K562 (cell line): ENCODE results near the gene CGB8. TPM values are rescaled to one million over a fixed set of nuclear protein-coding genes. Genes with fewer than 3 reads are reported as not detected.
A peak's percentile ranks its signal among the peaks of the same experiment; 100 is the strongest.

Source experiments
- ATAC-seq: fragments of 200-7000 bp; cut with Tn5 transposase; 3 replicates; pipeline ENCODE4 v1.9.1; 2020; ENCODE audit warnings: moderate library complexity
- BruUV-seq: library from RNA; stranded (reverse); fragments of 400-500 nt; replicated peaks from 2 replicates; lab custom pipeline; 2021; lab: Mats Ljungman, UMichigan
- CTCF ChIA-PET: fragments of 300-600 bp; formaldehyde crosslinking; extraction: SDS; loops from one replicate; lab custom pipeline; 2021; ENCODE audit warnings: low intra/inter-chr PET ratio; lab: Yijun Ruan, JAX
- POLR2A ChIA-PET: fragments of 300-600, 350-650 bp; sonication (Branson Sonifier 250); formaldehyde crosslinking; extraction: SDS; loops from one replicate; lab custom pipeline; 2021; ENCODE audit warnings: antibody characterized with exemption, inconsistent platforms; lab: Yijun Ruan, JAX
- DNase-seq, 4 experiments: peaks; one replicate each; pipeline versions ENCODE4 v3.0.0 to v3.0.0-alpha.2; 2011 to 2018; ENCODE audit warnings: low spot score in 3 of 4, mixed read lengths in 3 of 4; ENCODE audit errors: extremely low read depth in 1 of 4
- FAIRE-seq: peaks from 2 replicates; lab custom pipeline; 2011; peaks lifted over from hg19 to GRCh38; lab: Jason Lieb, UNC
- H2AFZ ChIP-seq: 2 replicates; pipeline ENCODE4 v1.6.0; 2011; ENCODE audit warnings: low read depth, low read length, control low read depth, inconsistent platforms
- H3K27ac ChIP-seq: fragments of 200-600 bp; 3 replicates; pipeline ENCODE4 v1.8.0; 2011; ENCODE audit warnings: low read depth, mild to moderate bottlenecking, control low read depth, inconsistent platforms, low read length, moderate library complexity, mixed read lengths; ENCODE audit errors: extremely low read depth
- H3K27me3 ChIP-seq, 2 experiments: fragments of 300-600 bp in 1 of 2; 2 replicates in 1 of 2; 3 replicates in 1 of 2; pipeline versions ENCODE4 v1.6.0 to v1.8.0; 2011; ENCODE audit warnings: inconsistent platforms in 2 of 2, low read length in 2 of 2, mild to moderate bottlenecking in 1 of 2, mixed read lengths in 1 of 2, moderate library complexity in 1 of 2; ENCODE audit not compliant: control insufficient read depth in 2 of 2, insufficient read depth in 2 of 2
- H3K36me3 ChIP-seq: fragments of 300-600 bp; 3 replicates; pipeline ENCODE4 v1.8.0; 2011; ENCODE audit warnings: mild to moderate bottlenecking, low read length, inconsistent platforms; ENCODE audit not compliant: control insufficient read depth, insufficient read depth
- H3K4me1 ChIP-seq, 2 experiments: fragments of 200-600 bp in 1 of 2; replicated peaks in 1 of 2; 2 replicates in 1 of 2; 3 replicates in 1 of 2; pipeline versions ENCODE4 v1.5.1 to v1.8.0; 2011; ENCODE audit warnings: inconsistent platforms in 2 of 2, low read length in 2 of 2, mild to moderate bottlenecking in 1 of 2, mixed read lengths in 1 of 2, moderate library complexity in 1 of 2; ENCODE audit not compliant: control insufficient read depth in 2 of 2, insufficient read depth in 2 of 2
- H3K4me2 ChIP-seq: 2 replicates; pipeline ENCODE4 v1.6.1; 2011; ENCODE audit warnings: low read length, control low read depth, inconsistent platforms, mixed read lengths; ENCODE audit not compliant: insufficient read depth
- H3K4me3 ChIP-seq: fragments of 200-600 bp; sonication (generic), shearing (Covaris generic); 2 replicates; pipeline ENCODE4 v1.5.1; 2016; ENCODE audit warnings: control low read depth, inconsistent platforms
- H3K79me2 ChIP-seq: fragments of 200-600 bp; 3 replicates; pipeline ENCODE4 v1.8.0; 2011; ENCODE audit warnings: low read length, inconsistent platforms; ENCODE audit not compliant: control insufficient read depth, insufficient read depth
- H3K9ac ChIP-seq, 2 experiments: 2 replicates each; pipeline versions ENCODE4 v1.6.0 to v1.6.1; 2011; ENCODE audit warnings: low read depth in 2 of 2, low read length in 2 of 2, control low read depth in 1 of 2, inconsistent platforms in 1 of 2, mild to moderate bottlenecking in 1 of 2, mixed read lengths in 1 of 2; ENCODE audit not compliant: insufficient read depth in 1 of 2
- H3K9me1 ChIP-seq: one replicate; pipeline ENCODE4 v1.6.0; 2011; ENCODE audit warnings: inconsistent platforms, mild to moderate bottlenecking, low read length, moderate library complexity; ENCODE audit not compliant: control insufficient read depth, insufficient read depth
- H3K9me3 ChIP-seq: replicated peaks from 2 replicates; pipeline ENCODE4 v1.5.1; 2011; ENCODE audit warnings: low read depth, low read length, inconsistent platforms; ENCODE audit not compliant: control insufficient read depth, insufficient read depth
- H4K20me1 ChIP-seq: replicated peaks from 2 replicates; pipeline ENCODE4 v1.6.1; 2011; ENCODE audit warnings: low read length, inconsistent platforms, mixed read lengths; ENCODE audit not compliant: control insufficient read depth, insufficient read depth
- BRCA1 ChIP-seq, 2 experiments: fragments of 450-650 bp in 1 of 2; sonication (generic) in 1 of 2; formaldehyde crosslinking in 1 of 2; IDR thresholded peaks; 2 replicates each; pipeline versions ENCODE4 v1.5.0 to v1.6.1; 2017 to 2020; ENCODE audit warnings: mild to moderate bottlenecking in 1 of 2, missing genetic modification reagents in 1 of 2
- E2F3 ChIP-seq: fragments of 250-450 bp; sonication (Bioruptor Pico); IDR thresholded peaks from 2 replicates; pipeline ENCODE4 v1.4.0; 2020; ENCODE audit warnings: mild to moderate bottlenecking
- EZH2 ChIP-seq: IDR thresholded peaks from 2 replicates; pipeline ENCODE4 v1.6.1; 2012; ENCODE audit warnings: low read depth, mild to moderate bottlenecking, inconsistent platforms, low read length, borderline replicate concordance
- KLF10 ChIP-seq: fragments of 250-450 bp; sonication (Bioruptor Pico); IDR thresholded peaks from 2 replicates; pipeline ENCODE4 v1.6.1; 2021; ENCODE audit warnings: matching md5 sums
- MCM5 ChIP-seq: fragments of 450-650 bp; IDR thresholded peaks from 2 replicates; pipeline ENCODE4 v1.6.1; 2016; ENCODE audit warnings: low read depth
- MCM7 ChIP-seq, 2 experiments: fragments of 450-650 bp; IDR thresholded peaks; 2 replicates each; pipeline ENCODE4 v1.6.1; 2016 to 2018
- NBN ChIP-seq: fragments of 450-650 bp; IDR thresholded peaks from 2 replicates; pipeline ENCODE4 v1.6.1; 2016; ENCODE audit warnings: low read depth, mild to moderate bottlenecking
- PCBP1 ChIP-seq: fragments of 200-400 bp; formaldehyde crosslinking; IDR thresholded peaks from 2 replicates; pipeline ENCODE4 v1.6.1; 2018; ENCODE audit warnings: mild to moderate bottlenecking, low read depth, low read length; ENCODE audit not compliant: poor library complexity, severe bottlenecking
- TEAD1 ChIP-seq, 2 experiments: fragments of 450-650 bp in 1 of 2; sonication (generic) in 1 of 2; formaldehyde crosslinking; IDR thresholded peaks; 2 replicates each; pipeline versions ENCODE4 v1.4.0 to v1.8.0; 2020 to 2022; ENCODE audit warnings: mild to moderate bottlenecking in 2 of 2, missing genetic modification reagents in 1 of 2
- YBX1 ChIP-seq: fragments of 450-650 bp; IDR thresholded peaks from 2 replicates; pipeline ENCODE4 v1.7.1; 2016; ENCODE audit warnings: mild to moderate bottlenecking
- WGBS: fragments of 100-300 bp; shearing (Covaris generic); methylation state at CpG from one replicate; pipeline ENCODE4 v1.1.6; 2016; ENCODE audit warnings: low coverage, mixed read lengths; ENCODE audit not compliant: insufficient coverage; ENCODE audit errors: missing lambda C conversion rate; 5-methylcytosine and 5-hydroxymethylcytosine counted together
- in situ Hi-C: fragments of 300-500 bp; cut with MboI; formaldehyde crosslinking; loops from 4 replicates; pipeline ENCODE4 v1.15.0; 2018; ENCODE audit warnings: inconsistent platforms, mixed read lengths
- intact Hi-C: fragments of 100-400 bp; cut with micrococcal nuclease; formaldehyde crosslinking; loops from 2 replicates; pipeline ENCODE4 v1.14.2; 2022
- polyA plus RNA-seq, 8 experiments: library from polyadenylated mRNA; depleted of rRNA in 4 of 8; stranded (reverse) in 5 of 8; unstranded in 3 of 8; fragments of >200 nt; fragmentation: Nextera tagmentation in 2 of 8; fragmentation: Illumina TruSeq in 1 of 8; extraction: Ambion mirVana in 2 of 8; extraction: Trizol in 1 of 8; gene quantifications; 2 replicates each; pipeline versions ENCODE4 v1.2.1 to v1.2.3, GENCODE V29; 2011 to 2014; ENCODE audit warnings: inconsistent platforms in 1 of 8, missing spikeins in 1 of 8
- total RNA-seq, 7 experiments: library from RNA; depleted of rRNA in 6 of 7; stranded (reverse); fragments of >200 nt in 6 of 7; fragmentation: Illumina TruSeq in 2 of 7; extraction: Trizol in 2 of 7; gene quantifications; 2 replicates each; pipeline versions ENCODE4 v1.2.1 to v1.2.3, GENCODE V29; 2011 to 2021; ENCODE audit warnings: low replicate concordance in 1 of 7
- TF ChIP-seq, protein P1 (sequence below), 2 experiments: fragments of 450-650 bp; formaldehyde crosslinking in 1 of 2; IDR thresholded peaks; 2 replicates each; pipeline versions ENCODE4 v1.4.0 to v1.6.1; 2014 to 2020; ENCODE audit warnings: mild to moderate bottlenecking in 2 of 2, borderline replicate concordance in 1 of 2, low read depth in 1 of 2
- TF ChIP-seq, protein P2 (sequence below): fragments of 250-450 bp; sonication (Bioruptor Pico); IDR thresholded peaks from 2 replicates; pipeline ENCODE4 v1.5.0; 2021

Gene CGB8
- total and polyA plus RNA-seq, 9 of the 15 experiments (the other 6 are each of a cell fraction or from before 2014, with no cell fraction given): not detected

DNA sequence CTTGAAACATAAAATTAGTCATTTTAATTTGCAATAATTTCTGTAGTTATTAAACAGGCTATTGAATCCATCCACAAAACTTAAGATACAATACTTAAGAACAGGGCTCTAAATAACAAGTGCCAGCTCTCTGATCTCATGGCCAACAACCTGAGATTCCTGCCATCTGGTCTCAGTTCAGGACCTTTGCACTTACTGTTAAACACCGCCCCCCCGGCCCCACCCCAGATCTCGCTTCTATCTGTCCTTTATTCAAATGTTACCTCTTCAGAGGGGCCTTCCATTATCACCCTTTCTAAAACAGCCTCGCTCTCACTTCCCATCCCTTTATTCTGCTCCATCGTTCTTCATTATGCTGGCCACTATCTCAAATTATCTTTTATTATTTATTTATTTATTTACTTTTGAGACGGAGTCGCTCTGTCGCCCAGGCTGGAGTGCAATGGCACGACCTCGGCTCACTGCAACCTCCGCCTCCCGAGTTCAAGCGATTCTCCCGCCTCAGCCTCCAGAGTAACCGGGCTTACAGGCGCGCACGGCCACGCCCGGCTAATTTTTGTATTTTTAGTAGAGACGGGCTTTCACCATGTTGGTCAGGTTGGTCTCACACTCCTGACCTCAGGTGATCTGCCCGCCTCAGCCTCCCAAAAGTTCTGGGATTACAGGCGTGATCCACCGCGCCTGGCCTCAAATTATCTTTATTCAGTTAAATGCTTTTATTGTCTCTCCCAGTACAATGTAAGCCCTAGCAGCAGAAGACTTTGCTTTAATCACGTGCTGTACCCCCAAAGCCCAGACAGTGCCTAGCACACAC lies 35.5 kb upstream of the CGB8 start:
- H3K9me3 ChIP-seq: no peaks in the 10 kb centered on the region
- peak overlapping the region; percentile 94 for H3K27ac ChIP-seq
- peak overlapping the region; percentile 95 for H2AFZ ChIP-seq
- no peaks in the 10 kb centered on the region for H3K27me3 ChIP-seq
- no peak for FAIRE-seq
- peak overlapping the region; percentile 77 for H3K4me3 ChIP-seq
- peaks cover 28% of the 10 kb centered on the region for H3K36me3 ChIP-seq
- H4K20me1 ChIP-seq: peaks cover 26% of the 10 kb centered on the region
- peaks cover 13 to 43% of the 10 kb centered on the region in 2 experiments; a peak in 4 of 5 replicates for H3K4me1 ChIP-seq
- ChIA-PET CTCF (interaction anchor here (0.6 kb wide), 1 partner anchor 75 kb away, joined by 3 read pairs; no protein-coding TSS in a partner anchor), POLR2A (no interaction called here)
- peak overlapping the region; percentile 94 to 98 for H3K9ac ChIP-seq
- peak in 1 of 4 experiments; percentile 61 for DNase-seq
- H3K4me2 ChIP-seq: peak overlapping the region; percentile 92
- H3K9me1 ChIP-seq: no peaks in the 10 kb centered on the region
- in situ Hi-C loops (no loop called here), intact Hi-C loops (no loop called here)
- BruUV-seq: TSS peak; percentile 67
- ATAC-seq: peak; percentile 23
- peaks cover 45% of the 10 kb centered on the region for H3K79me2 ChIP-seq
- 8% methylated on average over 25 of the region's 26 CpGs for WGBS
- TF ChIP-seq MCM5 (no peak), YBX1 (no peak), TEAD1 (CRISPR knock-in tag; IDR thresholded peaks at IDR 0.05) (peak in 1 of 2 experiments; percentile 45; a peak in 2 of 4 replicates), BRCA1 (IDR thresholded peaks at IDR 0.05) (no peak), BRCA1 (CRISPR knock-in tag; IDR thresholded peaks at IDR 0.05) (no peak), PCBP1 (no peak), EZH2 (no peak), KLF10 (no peak), E2F3 (peak; percentile 29; the same call in 1 of the 2 replicates), NBN (peak; percentile 22; the same call in 1 of the 2 replicates), MCM7 (IDR thresholded peaks at IDR 0.05) (no peak)
- TF ChIP-seq, protein P1, sequence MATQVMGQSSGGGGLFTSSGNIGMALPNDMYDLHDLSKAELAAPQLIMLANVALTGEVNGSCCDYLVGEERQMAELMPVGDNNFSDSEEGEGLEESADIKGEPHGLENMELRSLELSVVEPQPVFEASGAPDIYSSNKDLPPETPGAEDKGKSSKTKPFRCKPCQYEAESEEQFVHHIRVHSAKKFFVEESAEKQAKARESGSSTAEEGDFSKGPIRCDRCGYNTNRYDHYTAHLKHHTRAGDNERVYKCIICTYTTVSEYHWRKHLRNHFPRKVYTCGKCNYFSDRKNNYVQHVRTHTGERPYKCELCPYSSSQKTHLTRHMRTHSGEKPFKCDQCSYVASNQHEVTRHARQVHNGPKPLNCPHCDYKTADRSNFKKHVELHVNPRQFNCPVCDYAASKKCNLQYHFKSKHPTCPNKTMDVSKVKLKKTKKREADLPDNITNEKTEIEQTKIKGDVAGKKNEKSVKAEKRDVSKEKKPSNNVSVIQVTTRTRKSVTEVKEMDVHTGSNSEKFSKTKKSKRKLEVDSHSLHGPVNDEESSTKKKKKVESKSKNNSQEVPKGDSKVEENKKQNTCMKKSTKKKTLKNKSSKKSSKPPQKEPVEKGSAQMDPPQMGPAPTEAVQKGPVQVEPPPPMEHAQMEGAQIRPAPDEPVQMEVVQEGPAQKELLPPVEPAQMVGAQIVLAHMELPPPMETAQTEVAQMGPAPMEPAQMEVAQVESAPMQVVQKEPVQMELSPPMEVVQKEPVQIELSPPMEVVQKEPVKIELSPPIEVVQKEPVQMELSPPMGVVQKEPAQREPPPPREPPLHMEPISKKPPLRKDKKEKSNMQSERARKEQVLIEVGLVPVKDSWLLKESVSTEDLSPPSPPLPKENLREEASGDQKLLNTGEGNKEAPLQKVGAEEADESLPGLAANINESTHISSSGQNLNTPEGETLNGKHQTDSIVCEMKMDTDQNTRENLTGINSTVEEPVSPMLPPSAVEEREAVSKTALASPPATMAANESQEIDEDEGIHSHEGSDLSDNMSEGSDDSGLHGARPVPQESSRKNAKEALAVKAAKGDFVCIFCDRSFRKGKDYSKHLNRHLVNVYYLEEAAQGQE (IDR thresholded peaks at IDR 0.05; ENCODE audit: borderline replicate concordance): no peak
- TF ChIP-seq, protein P1 (CRISPR knock-in tag; IDR thresholded peaks at IDR 0.05; ENCODE audit: low read depth): 0 out of 2 replicates have a peak, but pooled peaks have one; percentile 45
- TF ChIP-seq, protein P2, sequence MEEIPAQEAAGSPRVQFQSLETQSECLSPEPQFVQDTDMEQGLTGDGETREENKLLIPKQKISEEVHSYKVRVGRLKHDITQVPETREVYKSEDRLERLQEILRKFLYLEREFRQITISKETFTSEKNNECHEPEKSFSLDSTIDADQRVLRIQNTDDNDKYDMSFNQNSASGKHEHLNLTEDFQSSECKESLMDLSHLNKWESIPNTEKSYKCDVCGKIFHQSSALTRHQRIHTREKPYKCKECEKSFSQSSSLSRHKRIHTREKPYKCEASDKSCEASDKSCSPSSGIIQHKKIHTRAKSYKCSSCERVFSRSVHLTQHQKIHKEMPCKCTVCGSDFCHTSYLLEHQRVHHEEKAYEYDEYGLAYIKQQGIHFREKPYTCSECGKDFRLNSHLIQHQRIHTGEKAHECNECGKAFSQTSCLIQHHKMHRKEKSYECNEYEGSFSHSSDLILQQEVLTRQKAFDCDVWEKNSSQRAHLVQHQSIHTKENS (CRISPR knock-in tag): no peak
